ENCODE data around the gene NBAS. TPM values are rescaled to one million over a fixed set of nuclear protein-coding genes. Genes with fewer than 3 reads are reported as not detected.

The NBAS gene
- total and polyA plus RNA-seq, 10 of the 15 experiments (the other 5 are each of a cell fraction or from before 2014, with no cell fraction given): 4.3 to 32.7 (median 20.8) TPM

DNA sequence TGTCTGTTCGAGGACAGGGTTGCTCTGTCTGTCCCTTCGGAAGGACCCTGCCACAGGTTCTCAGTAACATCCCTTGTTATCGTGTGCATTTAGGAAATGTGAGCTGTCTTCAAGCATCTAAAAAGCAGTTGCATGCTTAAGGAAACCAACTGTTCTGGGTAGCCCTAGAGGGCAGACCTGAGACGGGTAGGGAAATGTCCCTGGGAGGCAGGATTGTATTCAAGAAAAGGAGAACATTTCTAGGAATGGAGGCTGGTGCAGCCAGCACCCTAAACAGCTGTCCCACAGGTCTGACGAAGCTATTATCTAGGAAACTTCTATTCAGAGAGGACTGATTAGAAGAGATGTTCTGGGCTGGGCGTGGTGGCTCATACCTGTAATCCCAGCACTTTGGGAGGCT lies 414.2 kb downstream of the NBAS start (continued):
- TF ChIP-seq, protein P1, sequence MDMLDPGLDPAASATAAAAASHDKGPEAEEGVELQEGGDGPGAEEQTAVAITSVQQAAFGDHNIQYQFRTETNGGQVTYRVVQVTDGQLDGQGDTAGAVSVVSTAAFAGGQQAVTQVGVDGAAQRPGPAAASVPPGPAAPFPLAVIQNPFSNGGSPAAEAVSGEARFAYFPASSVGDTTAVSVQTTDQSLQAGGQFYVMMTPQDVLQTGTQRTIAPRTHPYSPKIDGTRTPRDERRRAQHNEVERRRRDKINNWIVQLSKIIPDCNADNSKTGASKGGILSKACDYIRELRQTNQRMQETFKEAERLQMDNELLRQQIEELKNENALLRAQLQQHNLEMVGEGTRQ (IDR thresholded peaks at IDR 0.05; ENCODE audit: borderline replicate concordance, low read depth, low read length): no peak
- no peak for TF ChIP-seq TBL1XR1 (IDR thresholded peaks at IDR 0.05; ENCODE audit: low read depth, low read length)
- no peak for TF ChIP-seq ATF7 (IDR thresholded peaks at IDR 0.05; ENCODE audit: low read depth)

DNA sequence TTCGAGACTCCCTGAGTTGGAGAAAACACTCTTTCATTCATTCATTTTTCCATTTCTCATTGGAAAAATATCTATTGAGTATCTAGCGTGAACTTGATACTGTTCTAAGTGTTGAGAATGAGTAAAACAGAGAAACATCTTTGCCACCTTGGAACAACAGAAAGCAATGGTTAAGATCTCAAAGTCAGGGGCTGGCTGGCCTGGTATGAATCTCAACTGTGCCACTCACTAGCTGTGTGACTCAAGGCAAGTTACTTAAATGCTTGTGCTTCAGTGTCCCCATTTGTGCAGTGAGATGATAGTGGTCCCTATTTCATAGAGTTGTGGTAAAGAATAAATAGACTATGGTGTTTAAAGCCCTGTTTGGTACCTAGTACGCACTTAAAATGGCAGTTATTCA lies 415.2 kb downstream of the NBAS start:
- SMC1A ChIA-PET (ENCODE audit: uncharacterized antibody, unreplicated experiment): interaction anchor here (0.8 kb wide), 1 partner anchor 19 kb away, joined by 3 read pairs; no protein-coding TSS in a partner anchor
- H3K4me3 ChIP-seq: no peak overlapping the region
- RAD21 ChIA-PET (ENCODE audit: unreplicated experiment): no interaction called here
- peaks cover 11% of the 10 kb centered on the region; the same call in 1 of the 2 replicates for H3K4me1 ChIP-seq (ENCODE audit: control insufficient read depth, insufficient read depth, low read length)
- no peaks in the 10 kb centered on the region for H3K27me3 ChIP-seq (replicated peaks in 1 of 2; ENCODE audit: control insufficient read depth in 2 of 2, insufficient read depth in 2 of 2, low read length in 1 of 2)
- no peak overlapping the region for H3K27ac ChIP-seq (ENCODE audit: control insufficient read depth, insufficient read depth)
- H3K4me2 ChIP-seq (ENCODE audit: control insufficient read depth, insufficient read depth): no peak overlapping the region
- intact Hi-C loops (cut with micrococcal nuclease; ENCODE audit: unreplicated experiment) (no loop called here), in situ Hi-C loops (cut with MboI) (no loop called here)
- DNase-seq (ENCODE audit: low read depth, low spot score) (no peak), ATAC-seq (no peak), FAIRE-seq (no peak)
- H4K20me1 ChIP-seq (ENCODE audit: control insufficient read depth, insufficient read depth): no peaks in the 10 kb centered on the region
- CTCF ChIA-PET: no interaction called here
- BruUV-seq (replicated peaks): no TSS peak
- no peak overlapping the region for H3K9ac ChIP-seq (ENCODE audit: control insufficient read depth, insufficient read depth, low read length)
- no peak overlapping the region for H2AFZ ChIP-seq (ENCODE audit: control insufficient read depth, low read depth, low read length)
- H3K36me3 ChIP-seq (ENCODE audit: control insufficient read depth in 2 of 2, insufficient read depth in 2 of 2, low read length in 1 of 2): no peaks in the 10 kb centered on the region
- no peaks in the 10 kb centered on the region for H3K9me3 ChIP-seq (replicated peaks; ENCODE audit: control insufficient read depth, insufficient read depth, low read length)
- TF ChIP-seq ZBTB40 (IDR thresholded peaks at IDR 0.05; ENCODE audit: borderline replicate concordance) (no peak), NR2F1 (conservative IDR thresholded peaks at IDR 0.05) (no peak), EP300 (IDR thresholded peaks at IDR 0.05; ENCODE audit: borderline replicate concordance in 1 of 2, control insufficient read depth in 1 of 2, low read depth in 2 of 2, low read length in 2 of 2) (no peak), RAD21 (IDR thresholded peaks at IDR 0.05; ENCODE audit: insufficient read depth, low read depth, low read length) (no peak), POU2F2 (IDR thresholded peaks at IDR 0.05; ENCODE audit: borderline replicate concordance, low read depth, low read length) (no peak), RELB (IDR thresholded peaks at IDR 0.05; ENCODE audit: low read depth) (no peak)
- H3K79me2 ChIP-seq (ENCODE audit: control insufficient read depth, insufficient read depth, low read length): no peaks in the 10 kb centered on the region
- POLR2A ChIA-PET: no interaction called here
- 57% methylated on average over 3 of the region's 3 CpGs for WGBS (ENCODE audit: insufficient coverage, insufficient replicate concordance, low lambda C conversion rate, missing lambda C conversion rate)

Measured in GM12878 (cell line).